ENCODE data around the gene LYL1.

The LYL1 gene

GRCh38 chr19:13051557-13052165, 51.0 kb downstream of the LYL1 start:
- Histone ChIP-seq H3K14ac (ENCODE audit: low read length in 2 of 2) (no peak overlapping the region), H2BK5ac (ENCODE audit: low read depth, low read length, poor library complexity, severe bottlenecking) (no peak overlapping the region), H3K27ac (ENCODE audit: low read length, poor library complexity, severe bottlenecking) (no peak overlapping the region), H3K18ac (ENCODE audit: low read depth in 1 of 2, low read length in 2 of 2) (peak overlapping the region in 1 of 2 experiments; percentile 58), H3K23ac (ENCODE audit: low read length in 2 of 2) (no peak overlapping the region), H3K79me1 (replicated peaks; ENCODE audit: low read length, poor library complexity, severe bottlenecking) (no peaks in the 10 kb centered on the region), H3K4me2 (ENCODE audit: low read length, poor library complexity, severe bottlenecking) (peak overlapping the region; percentile 51), H4K91ac (ENCODE audit: low read length) (peak overlapping the region; percentile 30), H3K27me3 (ENCODE audit: control insufficient read depth in 1 of 2, insufficient read depth in 1 of 2, low read length in 2 of 2) (no peaks in the 10 kb centered on the region), H3K9ac (ENCODE audit: low read length) (peak overlapping the region; percentile 87), H3K9me3 (ENCODE audit: control insufficient read depth, low read length) (no peaks in the 10 kb centered on the region), H3K4me1 (ENCODE audit: control insufficient read depth, insufficient read depth, low read depth, low read length) (peaks cover 59% of the 10 kb centered on the region), H3K4ac (ENCODE audit: low read depth in 1 of 2, low read length in 2 of 2) (no peak overlapping the region), H3K4me3 (ENCODE audit: insufficient read depth in 1 of 2, low read depth in 1 of 2, low read length in 2 of 2) (peak overlapping the region in 1 of 2 experiments; percentile 62), H2BK12ac (ENCODE audit: low read length in 2 of 2) (peak overlapping the region in 1 of 2 experiments; percentile 97), H2BK15ac (ENCODE audit: low read depth, poor library complexity, severe bottlenecking) (no peak overlapping the region), H2AK5ac (ENCODE audit: low read length, severe bottlenecking) (peak overlapping the region; percentile 100), H3K36me3 (ENCODE audit: control insufficient read depth in 1 of 2, insufficient read depth in 2 of 2, low read depth in 1 of 2, low read length in 2 of 2) (peaks cover 6 to 31% of the 10 kb centered on the region in 2 experiments), H2AFZ (ENCODE audit: low read depth, low read length) (no peak overlapping the region), H4K8ac (ENCODE audit: low read length) (no peak overlapping the region), H2BK120ac (ENCODE audit: low read depth, low read length) (no peak overlapping the region)
- peak; percentile 38 for DNase-seq
- WGBS = under 1% methylated on average over 23 of the region's 23 CpGs

- H3K9ac ChIP-seq (ENCODE audit: low read length) = peak overlapping the region; percentile 24
- no peak overlapping the region for H2BK120ac ChIP-seq (ENCODE audit: low read depth, low read length)
- DNase-seq = no peak
- no peaks in the 10 kb centered on the region for H3K79me1 ChIP-seq (replicated peaks; ENCODE audit: low read length, poor library complexity, severe bottlenecking)
- no peak overlapping the region for H2AFZ ChIP-seq (ENCODE audit: low read depth, low read length)
- WGBS = 77% methylated on average over 4 of the region's 4 CpGs
- peaks cover 46% of the 10 kb centered on the region for H3K4me1 ChIP-seq (ENCODE audit: control insufficient read depth, insufficient read depth, low read depth, low read length)
- peaks cover 6 to 44% of the 10 kb centered on the region in 2 experiments for H3K36me3 ChIP-seq (ENCODE audit: control insufficient read depth in 1 of 2, insufficient read depth in 2 of 2, low read depth in 1 of 2, low read length in 2 of 2)
- no peak overlapping the region for H2BK5ac ChIP-seq (ENCODE audit: low read depth, low read length, poor library complexity, severe bottlenecking)
- no peak overlapping the region for H4K8ac ChIP-seq (ENCODE audit: low read length)
- no peak overlapping the region for H2AK5ac ChIP-seq (ENCODE audit: low read length, severe bottlenecking)
- no peak overlapping the region for H3K14ac ChIP-seq (ENCODE audit: low read length in 2 of 2)
- no peak overlapping the region for H3K27ac ChIP-seq (ENCODE audit: low read length, poor library complexity, severe bottlenecking)
- no peak overlapping the region for H2BK15ac ChIP-seq (ENCODE audit: low read depth, poor library complexity, severe bottlenecking)
- H3K23ac ChIP-seq (ENCODE audit: low read length in 2 of 2) = no peak overlapping the region
- no peak overlapping the region for H3K4me2 ChIP-seq (ENCODE audit: low read length, poor library complexity, severe bottlenecking)
- H3K27me3 ChIP-seq (ENCODE audit: control insufficient read depth in 1 of 2, insufficient read depth in 1 of 2, low read length in 2 of 2) = no peaks in the 10 kb centered on the region
- H4K91ac ChIP-seq (ENCODE audit: low read length) = no peak overlapping the region
- no peak overlapping the region for H3K4ac ChIP-seq (ENCODE audit: low read depth in 1 of 2, low read length in 2 of 2)
- H3K4me3 ChIP-seq (ENCODE audit: insufficient read depth in 1 of 2, low read depth in 1 of 2, low read length in 2 of 2) = no peak overlapping the region
- H2BK12ac ChIP-seq (ENCODE audit: low read length in 2 of 2) = no peak overlapping the region
- no peak overlapping the region for H3K18ac ChIP-seq (ENCODE audit: low read depth in 1 of 2, low read length in 2 of 2)
- no peaks in the 10 kb centered on the region for H3K9me3 ChIP-seq (ENCODE audit: control insufficient read depth, low read length)
Measured at GRCh38 chr19:13050274-13050673, 52.4 kb downstream of the LYL1 start.

Data from mesenchymal stem cell (in vitro differentiated cells and primary cell).